HG03045 (cell line): ENCODE data around the gene ISG20.
A peak's percentile ranks its signal among the peaks of the same experiment; 100 is the strongest.
"Not testable (repeated sequence)": the region's sequence is repeated elsewhere in the genome, so short reads cannot be mapped to it uniquely, and the experiment has no call there.

ENCODE experiments used
- ATAC-seq: cut with Tn5 transposase; IDR thresholded peaks from one replicate; pipeline ENCODE4 v1.9.1; 2021; ENCODE audit warnings: mild to moderate bottlenecking, moderate library complexity; ENCODE audit not compliant: unreplicated experiment

Gene ISG20

DNA sequence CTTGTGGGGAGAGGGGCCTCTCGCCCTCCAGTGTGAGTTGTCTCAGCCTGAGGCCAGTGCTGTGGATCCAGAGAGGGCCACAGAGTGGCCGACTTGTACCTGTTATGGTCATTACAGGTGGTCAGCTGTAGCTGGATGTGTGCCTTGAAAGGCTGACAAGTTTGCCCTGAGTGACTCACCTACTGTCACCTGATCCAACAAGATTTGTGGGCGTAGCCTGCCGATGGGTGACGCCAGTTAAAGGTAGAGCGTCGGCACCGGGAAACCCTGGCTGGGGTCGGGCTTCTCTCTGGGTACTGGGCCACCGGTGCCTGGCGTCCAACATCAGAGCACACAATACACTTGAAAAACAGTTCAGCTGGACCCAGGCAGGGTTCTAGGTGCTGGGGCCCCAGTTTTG lies 2.8 kb upstream of the ISG20 start:
- no peak for ATAC-seq

DNA sequence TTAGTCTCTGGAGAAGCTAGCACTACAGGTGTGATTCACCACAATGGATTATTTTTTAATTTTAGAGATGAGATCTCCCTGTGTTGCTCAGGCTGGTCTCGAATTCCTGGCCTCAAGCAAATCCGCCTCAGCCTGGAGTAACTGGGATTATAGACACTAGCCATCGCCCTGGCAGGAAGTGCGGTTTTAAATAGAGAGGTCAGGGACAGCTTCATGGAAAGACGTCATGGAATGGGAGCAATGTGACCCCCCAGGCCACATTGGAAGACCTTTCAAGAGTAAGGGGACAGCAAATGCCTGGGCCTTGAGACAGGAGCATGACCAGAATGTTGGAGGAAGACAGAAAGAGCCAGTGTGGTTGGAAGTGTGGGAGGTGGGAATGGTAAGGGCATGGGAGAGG lies 2.2 kb upstream of the ISG20 start:
- no peak for ATAC-seq

DNA sequence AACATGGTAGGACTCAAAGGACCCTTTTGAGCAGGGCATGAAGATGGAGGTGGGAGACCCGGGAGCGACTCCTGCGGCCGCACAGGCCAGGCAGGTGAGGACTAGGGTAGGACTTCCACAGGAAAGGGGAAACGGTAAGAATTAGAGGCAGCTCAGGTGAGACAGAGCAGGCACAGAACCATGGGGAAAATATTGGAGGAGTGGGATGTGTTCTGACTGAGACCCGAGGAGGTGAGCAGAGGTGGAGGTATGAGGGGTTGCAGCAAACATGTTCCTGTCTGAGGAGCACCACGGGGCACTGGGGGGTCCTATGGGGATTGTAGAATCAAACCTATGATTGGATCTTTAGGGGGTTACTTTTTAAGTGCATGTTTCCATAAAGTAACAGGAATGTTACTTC lies 1.4 kb upstream of the ISG20 start:
- ATAC-seq, result no peak

DNA sequence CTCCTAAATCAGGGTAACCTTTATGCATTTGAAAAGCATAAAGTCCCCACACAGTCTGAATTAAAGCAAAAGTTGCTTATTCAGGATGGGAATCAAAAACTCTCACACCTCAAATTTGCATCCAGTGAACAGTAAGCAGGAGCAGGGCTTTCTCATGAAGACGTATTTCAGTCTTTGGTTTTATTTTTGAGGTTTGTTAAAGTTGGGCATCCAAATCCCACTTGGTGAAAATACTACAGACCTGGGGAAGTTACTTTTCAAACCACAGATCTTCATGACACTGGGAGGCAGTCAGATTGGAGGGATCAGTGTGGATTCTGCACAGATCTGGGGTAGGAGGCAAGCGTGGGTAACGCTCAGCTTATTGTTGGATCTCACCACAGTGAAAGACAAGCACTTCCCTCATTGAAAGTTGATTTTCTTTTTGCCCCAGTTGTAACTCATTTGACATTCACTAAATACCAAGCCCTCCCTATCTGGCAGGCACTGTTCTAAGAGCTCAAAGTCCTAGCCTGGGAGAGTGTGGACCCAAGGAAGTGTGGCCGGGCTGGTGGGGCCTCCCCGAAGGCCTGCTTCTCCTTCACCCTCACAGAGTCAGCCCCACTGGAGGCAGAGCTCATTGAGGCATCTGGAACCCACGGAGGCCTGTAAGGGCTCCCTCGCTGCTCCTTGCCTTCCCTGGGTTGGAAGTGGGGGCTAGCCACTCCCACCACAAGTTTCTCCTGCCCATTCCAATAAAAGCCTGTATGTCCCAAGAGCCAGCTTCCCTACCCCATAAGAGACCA lies 783 bp upstream of the ISG20 start:
- ATAC-seq, result no peak

DNA sequence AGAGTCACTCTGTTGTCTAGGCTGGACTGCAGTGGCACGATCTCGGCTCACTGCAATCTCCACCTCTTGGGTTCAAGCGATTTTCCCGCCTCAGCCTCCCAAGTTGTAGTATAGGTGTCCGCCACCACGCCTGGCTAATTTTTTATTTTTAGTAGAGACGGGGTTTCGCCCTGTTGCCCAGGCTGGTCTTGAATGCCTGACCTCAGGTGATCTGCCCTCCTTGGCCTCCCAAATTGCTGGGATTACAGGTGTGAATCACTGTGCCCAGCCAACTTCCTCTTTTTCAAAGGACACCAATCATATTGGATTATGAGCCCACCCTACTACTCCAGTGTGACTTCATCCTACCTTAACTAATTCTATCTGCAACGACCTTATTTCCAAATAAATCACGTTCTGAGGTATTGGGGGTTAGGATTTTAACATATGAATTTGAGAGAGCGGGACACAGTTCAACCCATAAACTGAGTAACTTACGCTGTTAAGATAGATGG lies 3.2 kb downstream of the ISG20 start:
- no peak for ATAC-seq

DNA sequence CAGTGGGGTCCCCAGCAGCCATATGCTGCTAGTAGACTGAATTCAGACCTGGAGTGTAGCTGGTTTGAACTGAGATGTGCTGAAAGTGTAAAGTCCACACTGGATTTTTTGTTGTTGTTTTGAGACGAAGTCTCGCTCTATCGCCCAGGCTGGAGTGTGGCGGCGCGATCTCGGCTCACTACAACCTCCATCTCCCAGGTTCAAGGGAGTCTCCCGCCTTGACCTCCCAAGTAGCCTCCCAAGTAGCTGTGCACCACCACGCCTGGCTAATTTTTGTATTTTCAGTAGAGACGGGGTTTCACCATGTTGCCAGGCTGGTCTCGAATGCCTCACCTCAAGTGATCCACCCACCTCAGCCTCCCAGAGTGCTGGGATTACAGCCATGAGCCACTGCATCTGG lies 3.7 kb downstream of the ISG20 start:
- ATAC-seq, result not testable (repeated sequence)

DNA sequence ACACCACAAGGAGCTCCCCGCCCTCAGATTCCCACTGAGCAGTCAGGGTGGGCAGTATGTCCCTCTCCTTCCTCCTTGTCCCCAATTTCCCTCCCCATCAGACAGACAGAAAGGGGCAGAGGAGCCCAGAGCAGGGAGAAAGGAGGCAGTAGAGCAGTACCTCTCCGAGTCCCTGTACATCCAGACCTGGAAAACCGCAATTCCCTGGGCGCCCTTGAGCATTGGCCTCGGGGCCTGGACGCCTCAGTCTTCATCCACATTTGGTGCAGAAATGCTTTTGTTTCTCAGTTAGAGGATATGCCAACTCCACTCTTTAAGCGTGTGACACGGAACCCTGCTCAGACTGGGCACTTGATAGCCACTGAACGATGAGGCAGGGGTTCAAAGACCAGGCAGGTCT lies 5.9 kb downstream of the ISG20 start:
- ATAC-seq, result no peak

DNA sequence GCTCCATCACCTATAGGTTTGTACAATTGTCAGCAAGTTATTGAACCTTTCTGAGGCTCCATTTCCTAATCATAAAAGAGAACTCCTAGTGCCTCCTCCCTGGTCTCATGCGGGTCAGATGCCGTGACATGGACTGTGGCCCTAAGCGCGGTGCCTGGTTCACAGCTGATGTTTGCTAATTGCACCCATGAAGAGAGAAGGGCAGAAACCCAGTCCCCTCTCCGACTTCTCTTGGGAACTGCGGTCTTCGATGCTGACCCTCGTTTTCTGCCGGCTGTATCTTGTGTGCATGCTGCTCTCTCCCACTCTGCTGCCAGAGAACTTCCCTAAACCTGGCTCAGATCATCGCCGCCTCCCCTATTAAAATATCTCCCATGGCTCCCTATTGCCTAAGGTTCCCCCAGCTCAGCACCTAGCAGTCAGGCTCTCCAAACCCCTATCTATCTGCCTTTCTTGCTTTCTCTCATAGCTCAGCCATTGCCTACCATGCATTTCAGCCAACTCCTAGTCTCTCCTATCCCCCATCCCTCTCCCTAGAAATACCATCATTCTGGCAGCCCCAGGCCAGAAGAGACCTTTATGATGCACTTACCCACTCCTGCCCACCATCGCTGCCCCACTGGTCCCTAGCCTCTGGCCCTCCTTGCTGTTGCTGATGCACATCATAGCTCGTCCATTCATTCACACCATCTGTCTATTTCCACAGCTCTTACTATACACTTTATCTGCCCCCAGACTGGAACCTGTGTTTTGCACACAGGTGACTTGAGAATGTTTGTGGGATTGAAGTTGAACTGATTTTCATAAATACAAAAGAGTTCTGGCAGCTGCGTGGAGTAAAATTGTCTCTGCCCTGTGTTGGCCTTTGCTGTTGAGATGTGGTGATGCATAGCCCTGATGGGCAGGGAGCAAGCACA lies 6.6 kb downstream of the ISG20 start:
- no peak for ATAC-seq

DNA sequence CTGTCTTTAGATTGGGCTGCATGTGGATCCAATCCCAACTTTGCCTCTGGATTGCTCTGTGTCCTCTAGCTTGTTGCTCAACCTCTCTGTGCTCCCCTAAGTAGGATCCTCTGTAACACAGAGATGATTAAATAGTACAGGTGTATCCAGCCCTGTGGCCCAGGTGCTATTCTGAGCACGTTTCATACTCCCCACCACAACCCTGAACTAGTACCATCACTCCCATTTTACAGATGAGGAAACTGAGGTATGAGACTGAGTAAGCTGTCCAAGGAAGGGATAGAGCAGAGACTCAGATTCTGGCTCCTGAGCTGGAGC lies 7.2 kb downstream of the ISG20 start:
- ATAC-seq, result no peak

DNA sequence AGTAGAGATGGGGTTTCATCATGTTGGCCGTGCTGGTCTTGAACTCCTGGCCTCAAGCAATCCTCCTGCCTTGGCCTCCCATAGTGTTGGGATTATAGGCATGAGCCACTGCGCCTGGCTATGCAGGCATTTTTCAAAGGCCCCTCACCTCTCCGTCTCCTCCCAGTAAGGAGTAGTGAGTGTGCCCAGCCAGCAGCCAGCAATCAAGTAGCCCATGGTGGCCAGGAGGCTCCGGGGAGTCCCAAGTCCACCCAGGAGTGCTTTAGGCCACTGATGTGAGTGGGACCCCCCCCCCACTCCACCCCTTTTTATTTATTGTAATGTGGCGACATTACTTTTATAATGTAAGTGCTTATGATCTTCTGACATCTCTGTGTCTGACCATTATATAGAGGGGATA lies 8.1 kb downstream of the ISG20 start:
- ATAC-seq, result no peak

DNA sequence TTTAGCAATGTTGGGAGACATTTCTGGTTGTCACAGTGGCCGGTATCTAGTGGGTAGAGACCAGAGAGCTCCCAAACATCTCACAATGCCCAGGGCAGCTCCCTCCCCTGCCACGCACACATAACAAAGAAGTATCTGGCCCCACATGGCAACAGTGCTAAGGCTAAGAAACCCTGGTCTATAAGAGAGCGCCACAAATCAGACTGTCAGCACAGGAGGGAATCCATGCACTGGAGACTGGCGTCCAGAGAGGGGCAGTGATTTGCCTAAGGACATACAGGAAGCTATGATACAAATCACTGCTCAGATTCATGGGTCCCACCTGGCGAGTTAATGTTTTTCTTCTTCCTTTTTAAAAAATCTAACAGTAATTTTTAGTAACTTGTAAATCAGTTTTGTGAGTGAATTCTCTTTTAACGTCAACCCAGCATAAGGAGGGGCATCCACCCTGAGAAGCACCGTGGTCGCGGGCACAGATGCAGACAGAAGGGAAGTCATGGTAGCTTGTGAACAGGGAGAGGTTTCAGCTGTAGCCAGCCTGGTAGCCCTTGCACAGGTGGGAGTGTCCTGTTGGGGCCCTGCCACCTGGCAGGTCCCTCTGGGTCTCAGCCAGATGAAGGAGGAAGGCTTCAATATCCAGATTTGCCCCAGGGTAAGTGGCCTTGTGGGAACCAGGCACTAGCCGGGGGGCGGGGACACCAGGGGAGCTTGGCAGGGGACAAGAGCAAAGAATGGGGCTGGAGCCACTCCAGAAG lies 8.7 kb downstream of the ISG20 start:
- no peak for ATAC-seq

DNA sequence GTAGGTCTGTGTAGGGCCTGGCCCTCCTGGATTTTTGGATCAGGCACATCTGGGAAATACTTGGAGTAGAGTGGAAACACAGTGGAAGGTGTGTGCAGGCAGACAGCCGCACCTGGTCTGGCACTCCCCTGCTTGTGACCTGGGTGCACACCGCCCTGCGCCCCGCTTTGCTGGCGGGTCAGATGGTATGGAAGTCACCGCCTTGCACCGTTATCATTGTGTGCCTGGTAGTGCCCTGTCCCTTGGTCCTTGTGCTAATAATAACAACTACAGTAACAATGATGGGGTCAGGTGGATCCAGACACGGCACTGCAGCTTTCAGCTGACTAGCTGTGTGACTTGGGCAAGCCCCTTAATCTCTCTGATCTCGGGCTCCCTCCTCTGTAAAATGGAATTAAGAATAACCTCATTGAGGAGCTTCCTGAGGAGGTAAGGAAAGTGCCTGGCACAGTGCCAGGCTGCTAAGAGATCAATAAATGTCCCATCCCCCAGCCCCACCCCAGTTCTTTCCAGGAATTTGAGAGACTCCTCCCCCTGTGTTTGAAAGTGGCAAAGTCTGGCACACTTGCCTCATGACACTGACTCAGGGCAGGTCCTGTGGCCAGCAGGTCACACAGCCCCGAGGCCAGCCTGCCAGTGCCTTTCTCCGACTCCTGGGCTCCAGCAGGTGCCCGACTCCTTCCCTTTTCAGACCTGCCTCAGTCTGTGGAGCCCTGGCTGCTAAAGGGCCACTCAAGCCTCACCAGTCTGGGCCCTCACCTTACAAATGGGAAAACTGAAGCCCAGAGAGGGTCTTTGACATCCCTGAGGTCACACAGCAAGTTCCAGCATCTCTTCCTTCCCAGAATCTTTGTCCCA lies 9.8 kb downstream of the ISG20 start:
- no peak for ATAC-seq

DNA sequence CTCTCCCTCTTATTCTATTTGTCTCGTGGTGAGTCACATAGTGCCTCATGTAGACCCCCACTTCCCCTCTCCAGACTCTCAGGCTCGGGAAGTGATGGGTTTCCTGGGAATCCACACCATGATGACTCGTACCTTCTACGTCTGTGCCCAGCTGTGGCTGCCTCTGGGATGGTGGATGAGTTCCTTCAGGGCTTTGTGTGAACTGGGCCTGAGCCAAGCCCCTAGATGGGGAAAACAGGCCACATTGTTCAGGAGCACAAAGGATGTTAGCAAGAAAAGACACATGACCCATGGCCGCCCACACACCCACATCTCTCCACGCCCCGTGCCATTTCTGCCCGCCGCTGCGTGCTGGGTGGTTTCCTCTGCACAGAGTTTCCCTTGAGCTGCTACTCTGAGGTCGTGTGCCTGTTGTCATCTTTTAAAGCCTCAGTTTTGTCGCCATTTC lies 10.5 kb downstream of the ISG20 start:
- peak; percentile 62 for ATAC-seq

DNA sequence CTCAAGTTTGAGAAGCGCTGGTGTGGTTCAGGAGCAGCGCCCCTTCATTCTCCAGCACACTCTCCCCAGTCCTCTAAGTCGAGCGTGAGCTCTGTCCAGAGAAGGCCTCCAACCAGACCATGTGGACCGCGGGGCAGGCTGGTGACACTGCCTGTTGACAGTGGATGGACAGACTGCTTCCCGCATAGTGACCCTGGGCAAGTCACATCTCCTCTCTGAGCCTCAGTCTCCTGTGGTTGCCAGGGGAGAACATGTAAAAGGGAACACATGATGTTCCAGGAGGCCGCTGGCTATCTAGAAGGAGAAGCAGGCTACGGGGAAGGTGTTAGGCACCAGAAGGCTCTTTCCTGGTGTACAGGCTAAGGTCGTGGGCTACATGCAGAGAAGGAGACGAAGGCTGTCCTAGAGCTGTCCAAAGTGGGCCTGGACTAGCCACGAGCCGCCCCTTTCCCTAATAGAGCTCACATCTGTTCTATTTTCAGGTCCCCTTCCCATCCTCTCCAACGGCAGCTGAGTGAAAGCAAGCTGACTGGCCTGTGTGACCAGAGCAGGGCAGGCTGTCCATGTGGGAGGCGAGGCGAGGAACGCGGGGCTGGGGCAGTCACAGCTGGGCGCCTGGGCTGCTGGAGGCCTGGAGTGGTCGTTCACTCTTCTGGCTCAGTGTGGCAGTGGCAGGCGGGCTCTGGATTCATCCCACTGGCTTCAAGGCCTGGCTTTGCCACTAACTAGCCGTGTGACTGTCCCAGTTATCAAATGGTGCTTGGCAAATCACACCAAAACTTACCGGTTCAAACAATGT lies 11.1 kb downstream of the ISG20 start:
- no peak for ATAC-seq

DNA sequence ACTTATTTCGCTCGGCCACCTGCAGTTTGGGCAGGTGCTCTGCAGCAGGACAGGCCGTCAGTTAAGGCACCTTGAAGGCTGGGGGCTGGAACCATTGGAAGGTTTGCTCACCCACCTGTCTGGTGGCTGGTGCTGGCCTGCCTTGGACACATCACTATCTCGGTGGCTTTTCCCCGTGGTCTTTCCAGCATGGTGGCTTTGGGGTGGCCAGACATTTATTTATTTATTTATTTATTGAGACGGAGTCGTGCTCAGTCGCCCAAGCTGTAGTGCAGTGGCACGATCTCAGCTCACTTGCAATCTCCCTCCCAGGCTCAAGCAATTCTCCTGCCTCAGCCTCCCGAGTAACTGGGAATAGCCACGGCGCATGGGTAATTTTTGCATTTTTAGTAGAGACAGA lies 11.7 kb downstream of the ISG20 start:
- ATAC-seq, result no peak

DNA sequence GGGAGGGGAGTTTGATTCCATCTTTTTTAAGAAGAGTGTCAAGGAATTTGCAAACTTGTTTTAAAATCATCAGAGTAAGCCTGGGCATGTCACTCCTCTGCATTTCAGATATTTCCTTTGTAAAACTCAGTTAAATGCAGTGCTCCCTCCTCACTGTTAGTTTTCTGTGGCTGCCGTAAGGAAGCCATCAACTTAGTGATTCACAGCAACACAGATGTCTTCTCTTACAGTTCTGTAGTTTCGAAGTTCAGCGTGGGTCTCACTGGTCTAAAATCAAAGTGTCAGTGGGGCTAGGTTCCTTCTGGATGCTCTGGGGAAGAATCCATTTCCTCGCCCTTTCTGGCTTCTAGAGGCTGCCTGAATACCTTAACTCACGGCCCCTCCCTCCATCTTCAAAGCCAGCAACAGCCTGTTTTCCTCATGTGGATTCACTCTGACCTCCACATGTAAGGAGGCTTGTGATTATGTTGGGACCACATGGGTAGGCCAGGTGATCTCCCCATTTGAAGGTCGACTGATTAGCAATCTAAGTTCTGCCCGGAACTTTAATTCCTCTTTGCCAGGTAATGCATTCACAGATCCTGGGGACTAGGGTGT lies 12.4 kb downstream of the ISG20 start:
- no peak for ATAC-seq

DNA sequence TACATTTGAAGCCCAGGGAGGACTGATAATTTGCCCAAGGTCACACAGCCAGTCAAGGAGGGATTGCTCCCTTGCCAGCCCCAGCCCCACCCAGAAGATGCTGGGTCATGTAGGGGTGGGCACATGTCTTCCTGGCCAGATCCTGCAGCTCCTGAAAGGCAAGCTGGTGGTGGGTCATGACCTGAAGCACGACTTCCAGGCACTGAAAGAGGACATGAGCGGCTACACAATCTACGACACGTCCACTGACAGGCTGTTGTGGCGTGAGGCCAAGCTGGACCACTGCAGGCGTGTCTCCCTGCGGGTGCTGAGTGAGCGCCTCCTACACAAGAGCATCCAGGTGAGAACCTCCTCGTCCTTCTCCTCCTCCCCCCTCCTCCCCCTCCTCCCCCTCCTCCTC lies 13.2 kb downstream of the ISG20 start:
- ATAC-seq, result no peak

DNA sequence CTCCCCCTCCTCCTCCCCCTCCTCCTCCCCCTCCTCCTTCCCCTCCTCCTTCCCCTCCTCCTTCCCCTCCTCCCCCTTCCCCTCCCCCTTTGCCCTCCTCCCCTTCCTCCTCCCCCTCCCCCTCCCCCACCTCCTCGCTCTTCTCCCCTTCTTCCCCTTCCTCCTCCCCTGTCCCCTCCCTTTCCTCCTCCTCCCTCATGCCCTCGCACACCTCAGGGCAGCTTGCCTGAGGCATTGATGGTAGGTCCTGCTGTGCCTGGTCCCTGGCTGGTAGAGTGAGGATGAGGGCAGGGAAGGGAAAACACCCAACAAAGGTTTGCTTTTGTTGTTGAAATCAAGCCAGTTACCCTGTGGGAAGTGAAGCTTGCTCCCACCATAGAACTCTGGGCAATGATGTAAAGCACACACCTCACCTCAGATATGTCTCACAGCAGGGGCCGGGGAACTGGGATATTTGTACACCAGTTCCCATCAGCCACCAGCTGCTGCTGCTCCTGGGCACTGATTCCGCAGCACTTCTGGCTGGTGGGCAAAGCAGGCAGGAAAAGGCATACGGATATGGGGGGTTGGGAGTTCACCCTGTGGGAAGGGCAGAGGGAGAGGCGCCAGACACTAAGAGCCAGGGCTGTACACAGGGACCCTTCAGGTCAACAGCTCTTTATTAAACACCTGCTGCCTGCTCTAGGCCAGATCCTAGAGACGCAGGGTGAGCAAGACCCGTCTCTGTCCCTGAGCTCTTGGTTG lies 13.8 kb downstream of the ISG20 start:
- ATAC-seq, result no peak
